GM12801 (cell line): ENCODE results near the gene MMD.

Experiments
- CTCF ChIP-seq: IDR thresholded peaks from one replicate; pipeline ENCODE4 v1.5.1; 2011; ENCODE audit warnings: control low read depth; ENCODE audit not compliant: insufficient read length; ENCODE audit errors: extremely low read depth

The MMD gene

DNA sequence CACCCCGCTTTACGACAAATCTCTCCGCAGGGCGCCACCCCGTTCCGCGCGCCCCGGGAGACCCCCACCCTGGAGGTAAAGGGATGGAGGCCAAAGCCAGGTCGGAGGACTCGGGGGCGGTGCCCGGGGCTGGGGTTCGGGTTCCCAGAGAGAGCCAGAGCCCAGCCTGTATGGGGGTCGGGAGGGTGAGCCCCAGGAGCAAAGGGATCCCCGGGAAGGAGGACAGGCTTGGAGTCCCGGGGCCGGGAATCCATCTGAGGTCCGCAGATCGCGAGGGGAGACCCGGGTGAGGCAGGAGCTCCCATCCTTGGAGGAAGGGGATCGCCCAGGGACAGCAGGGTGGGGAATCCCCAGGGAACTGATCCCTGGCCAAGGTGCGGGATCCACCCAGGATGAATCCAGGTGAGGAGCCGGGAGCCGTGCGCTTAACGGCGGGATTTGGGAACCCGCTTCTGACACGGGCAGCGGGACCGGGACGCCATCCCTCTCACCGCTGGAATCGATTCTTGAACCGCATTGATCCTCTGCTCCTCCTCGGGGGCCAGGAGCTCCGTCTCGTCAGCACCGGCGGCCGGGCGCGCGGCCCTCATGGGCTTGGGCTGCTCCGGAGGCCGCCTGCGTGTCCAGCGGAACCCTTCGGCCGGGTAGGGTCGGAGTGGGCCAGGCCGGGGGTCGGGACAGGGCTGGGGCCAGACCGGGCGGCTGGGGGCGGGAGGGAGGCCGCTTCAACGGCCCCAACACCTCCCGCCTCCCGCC lies at the start of gene MMD:
TSS of gene MMD (minus strand) at position 657 of the 756 bp plus-strand sequence. CDS start at position 517, 140 bp downstream.
- TF ChIP-seq CTCF: no peak

DNA sequence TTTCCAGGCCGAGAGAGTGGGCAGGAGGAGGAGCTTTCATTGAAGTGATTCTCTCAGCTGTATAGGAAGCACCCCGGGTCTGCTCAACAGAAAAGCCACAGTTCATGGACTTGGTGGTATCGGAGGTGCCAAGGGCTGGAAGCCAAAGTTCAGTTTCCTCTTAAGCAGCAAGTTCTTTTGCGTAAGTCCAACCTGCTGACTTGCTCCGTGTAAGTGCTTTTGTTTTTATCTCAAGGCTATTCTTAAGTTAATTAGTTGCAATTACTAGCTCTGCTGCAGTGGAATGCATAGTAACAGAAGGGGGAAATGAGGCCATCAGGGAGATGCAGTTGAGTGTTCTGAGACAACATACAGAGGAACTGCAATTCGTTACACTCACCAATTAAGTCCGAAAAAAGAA lies 45.0 kb upstream of the MMD start:
- TF ChIP-seq CTCF: no peak

GRCh38 chr17:55463600-55463999 lies 42.0 kb upstream of the MMD start:
- no peak for TF ChIP-seq CTCF

- no peak for TF ChIP-seq CTCF
These were observed 41.1 kb upstream of the MMD start for GRCh38 chr17:55462711-55463110.

GRCh38 chr17:55462234-55462633 lies 40.6 kb upstream of the MMD start:
- no peak for TF ChIP-seq CTCF

- TF ChIP-seq CTCF: no peak
These were observed 37.3 kb upstream of the MMD start for GRCh38 chr17:55458978-55459377.

DNA sequence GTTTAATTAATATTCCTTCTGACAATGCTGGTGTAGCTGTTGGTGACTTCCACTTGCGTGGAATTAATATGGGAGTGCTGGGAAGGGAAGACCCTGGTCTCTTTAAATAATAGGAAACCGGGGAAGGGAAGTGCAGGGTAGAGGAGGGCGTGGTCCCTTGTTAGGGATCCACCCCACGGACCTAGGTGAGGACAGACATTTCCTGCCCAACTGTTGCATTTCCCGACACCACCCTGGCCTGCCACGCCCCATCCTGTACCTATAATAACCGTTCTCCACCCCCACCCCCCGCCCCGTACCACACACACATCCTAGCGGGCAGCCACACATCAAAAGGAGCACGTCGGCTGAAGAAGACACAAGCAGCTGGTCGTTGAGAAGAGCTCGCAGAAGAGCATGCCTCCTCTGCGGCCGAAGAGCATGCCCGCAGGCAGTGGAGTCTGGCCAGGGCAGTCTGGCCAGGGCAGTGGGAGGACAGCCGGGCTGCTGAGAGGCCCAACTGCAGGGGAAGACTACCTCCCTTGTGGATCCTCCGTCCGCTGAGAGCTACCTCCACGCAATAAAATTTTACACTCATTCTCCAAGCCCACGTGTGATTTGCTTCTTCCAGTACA lies 36.8 kb upstream of the MMD start:
- no peak for TF ChIP-seq CTCF
